ENCODE measurements around the gene FAM43A. TPM values are rescaled to one million over a fixed set of nuclear protein-coding genes. Genes with fewer than 3 reads are reported as not detected.

FAM43A gene
- total and polyA plus RNA-seq, 2 of the 8 experiments (the other 6 are each of a cell fraction or from before 2014, with no cell fraction given), result 2.3 to 2.6 TPM

GRCh38 chr3:194685718-194686413, at the start of gene FAM43A (continued):
- no peak for TF ChIP-seq NRF1 (IDR thresholded peaks at IDR 0.05; ENCODE audit: low read depth, low read length)
- TF ChIP-seq, protein P1, sequence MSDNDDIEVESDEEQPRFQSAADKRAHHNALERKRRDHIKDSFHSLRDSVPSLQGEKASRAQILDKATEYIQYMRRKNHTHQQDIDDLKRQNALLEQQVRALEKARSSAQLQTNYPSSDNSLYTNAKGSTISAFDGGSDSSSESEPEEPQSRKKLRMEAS (IDR thresholded peaks at IDR 0.05), result peak; percentile 82
- TF ChIP-seq CBX5 (IDR thresholded peaks at IDR 0.05; ENCODE audit: low read depth, low read length), result no peak
- peak; percentile 75; the same call in 1 of the 2 replicates for TF ChIP-seq PHF8 (conservative IDR thresholded peaks at IDR 0.05; ENCODE audit: low read depth, low read length)
- no peak for TF ChIP-seq SP2 (IDR thresholded peaks at IDR 0.05; ENCODE audit: low read length)
- TF ChIP-seq SIN3A (conservative IDR thresholded peaks at IDR 0.05 in 1 of 2, IDR thresholded peaks at IDR 0.05 in 1 of 2; ENCODE audit: low read depth in 1 of 2, low read length in 2 of 2), result no peak
- TF ChIP-seq KDM4A (IDR thresholded peaks at IDR 0.05; ENCODE audit: low read depth, low read length, severe bottlenecking), result peak; percentile 82
- TF ChIP-seq SUZ12 (IDR thresholded peaks at IDR 0.05; ENCODE audit: low read length), result no peak
- TF ChIP-seq HDAC2 (IDR thresholded peaks at IDR 0.05; ENCODE audit: borderline replicate concordance in 1 of 2, low read depth in 2 of 2, low read length in 2 of 2), result no peak
- TF ChIP-seq EGR1 (IDR thresholded peaks at IDR 0.05; ENCODE audit: borderline replicate concordance, low read depth, low read length), result 0 out of 2 replicates have a peak, but pooled peaks have one; percentile 35
- TF ChIP-seq, protein P2, sequence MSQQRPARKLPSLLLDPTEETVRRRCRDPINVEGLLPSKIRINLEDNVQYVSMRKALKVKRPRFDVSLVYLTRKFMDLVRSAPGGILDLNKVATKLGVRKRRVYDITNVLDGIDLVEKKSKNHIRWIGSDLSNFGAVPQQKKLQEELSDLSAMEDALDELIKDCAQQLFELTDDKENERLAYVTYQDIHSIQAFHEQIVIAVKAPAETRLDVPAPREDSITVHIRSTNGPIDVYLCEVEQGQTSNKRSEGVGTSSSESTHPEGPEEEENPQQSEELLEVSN (IDR thresholded peaks at IDR 0.05), result peak; percentile 89
- no peak for TF ChIP-seq RXRA (IDR thresholded peaks at IDR 0.05; ENCODE audit: insufficient read depth, low read depth, low read length)
